GM19467 (cell line): Measurements from ENCODE around the gene NSD2.

Experiments used
- ATAC-seq: cut with Tn5 transposase; IDR thresholded peaks from one replicate; pipeline ENCODE4 v1.9.1; 2021; ENCODE audit warnings: mild to moderate bottlenecking, moderate library complexity; ENCODE audit not compliant: unreplicated experiment

Gene NSD2

DNA sequence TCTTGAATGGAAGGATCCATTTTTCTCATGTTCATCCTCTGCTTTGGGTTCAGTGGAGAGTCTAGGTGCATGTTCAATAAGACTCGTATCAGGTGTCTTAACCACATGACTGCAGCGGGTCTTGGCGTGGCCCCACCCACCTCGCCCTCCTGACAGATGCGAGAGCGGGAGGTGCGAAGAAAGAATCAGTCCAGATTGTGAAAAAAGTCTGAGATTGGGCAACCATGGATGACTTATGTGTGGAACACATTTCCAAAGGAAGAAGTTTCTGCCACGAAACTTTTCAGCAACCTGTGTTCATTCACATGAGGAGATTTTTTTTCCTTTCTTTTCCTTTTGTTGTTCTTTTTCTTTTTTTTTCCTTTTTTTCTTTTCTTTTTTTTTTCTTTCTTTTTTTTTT is 66.8 kb downstream of the NSD2 start:
- no peak for ATAC-seq

DNA sequence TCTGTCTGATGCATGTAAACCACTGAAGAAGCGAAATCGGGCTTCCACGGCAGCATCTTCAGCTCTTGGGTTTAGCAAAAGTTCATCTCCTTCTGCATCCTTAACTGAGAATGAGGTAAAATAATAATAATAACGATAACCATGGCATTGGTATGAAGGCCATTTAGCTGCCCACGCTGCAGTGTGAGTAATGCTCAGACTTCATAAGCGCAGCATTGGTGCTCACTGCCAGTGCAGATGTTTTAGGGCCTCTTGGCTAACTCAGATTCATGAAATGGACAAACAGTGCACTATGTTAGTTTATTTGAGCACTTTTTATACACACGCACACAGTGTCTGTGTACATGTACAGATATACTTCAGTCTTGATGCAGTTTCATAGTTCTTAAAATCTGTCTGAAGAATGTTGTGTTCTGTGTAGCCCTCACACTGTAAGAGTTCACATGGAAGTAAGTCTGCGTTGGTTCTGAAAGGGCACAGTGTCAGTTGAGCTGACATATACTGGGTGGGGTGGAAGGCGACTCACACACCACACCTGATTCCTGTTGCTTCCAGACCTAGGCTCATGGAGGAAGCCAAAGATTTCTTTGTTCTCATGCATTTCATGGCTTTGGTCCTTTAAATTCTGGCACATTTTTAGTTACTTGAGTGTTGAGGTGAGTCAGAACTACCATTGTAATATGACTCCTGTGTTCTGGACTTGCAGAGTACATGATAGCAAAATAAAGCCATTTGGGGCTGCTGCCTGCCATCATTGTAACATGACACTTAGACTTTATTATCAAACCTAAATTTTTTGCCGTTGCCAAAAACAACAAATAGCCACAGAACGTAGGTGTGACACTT is 68.7 kb downstream of the NSD2 start:
- ATAC-seq = no peak

DNA sequence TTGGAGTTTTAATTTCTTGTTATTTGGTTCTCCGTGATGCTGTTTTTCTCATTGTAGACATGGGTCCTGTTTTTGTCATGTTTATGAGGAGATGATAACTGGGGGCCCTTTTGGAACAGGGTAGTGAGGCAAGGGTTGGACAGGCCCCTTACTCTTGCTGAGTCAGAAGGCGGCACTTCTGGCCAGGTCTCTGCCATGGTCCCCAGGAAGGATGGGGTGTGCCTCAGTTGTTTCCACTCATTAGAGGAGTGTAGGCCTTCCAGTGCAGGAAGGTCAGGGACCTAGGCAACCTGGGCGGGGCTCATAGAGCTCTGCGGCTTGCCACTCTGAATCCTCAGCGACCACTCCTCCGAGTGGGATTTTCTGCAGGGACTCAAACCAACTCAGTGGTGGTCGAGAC is 69.4 kb downstream of the NSD2 start:
- no peak for ATAC-seq

DNA sequence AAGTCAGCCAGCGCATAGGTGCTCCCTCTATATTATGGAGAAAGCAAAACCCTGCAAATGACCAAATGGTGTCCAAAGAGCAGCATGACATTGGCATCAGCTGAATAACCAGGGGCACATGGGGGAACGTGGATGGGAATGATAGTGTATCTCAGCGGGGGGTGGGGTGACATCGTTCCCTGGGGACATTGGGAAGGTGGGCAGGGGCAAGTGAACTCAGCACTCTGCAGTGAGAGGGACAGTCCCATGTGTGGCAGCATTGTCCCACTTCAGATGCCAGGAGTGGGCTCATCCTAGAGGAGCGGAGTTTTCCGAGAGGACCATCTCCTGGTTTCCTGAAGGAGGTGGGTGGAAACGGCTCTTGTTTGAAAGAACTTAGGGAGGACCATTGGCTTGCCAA is 72.7 kb downstream of the NSD2 start:
- ATAC-seq = no peak

DNA sequence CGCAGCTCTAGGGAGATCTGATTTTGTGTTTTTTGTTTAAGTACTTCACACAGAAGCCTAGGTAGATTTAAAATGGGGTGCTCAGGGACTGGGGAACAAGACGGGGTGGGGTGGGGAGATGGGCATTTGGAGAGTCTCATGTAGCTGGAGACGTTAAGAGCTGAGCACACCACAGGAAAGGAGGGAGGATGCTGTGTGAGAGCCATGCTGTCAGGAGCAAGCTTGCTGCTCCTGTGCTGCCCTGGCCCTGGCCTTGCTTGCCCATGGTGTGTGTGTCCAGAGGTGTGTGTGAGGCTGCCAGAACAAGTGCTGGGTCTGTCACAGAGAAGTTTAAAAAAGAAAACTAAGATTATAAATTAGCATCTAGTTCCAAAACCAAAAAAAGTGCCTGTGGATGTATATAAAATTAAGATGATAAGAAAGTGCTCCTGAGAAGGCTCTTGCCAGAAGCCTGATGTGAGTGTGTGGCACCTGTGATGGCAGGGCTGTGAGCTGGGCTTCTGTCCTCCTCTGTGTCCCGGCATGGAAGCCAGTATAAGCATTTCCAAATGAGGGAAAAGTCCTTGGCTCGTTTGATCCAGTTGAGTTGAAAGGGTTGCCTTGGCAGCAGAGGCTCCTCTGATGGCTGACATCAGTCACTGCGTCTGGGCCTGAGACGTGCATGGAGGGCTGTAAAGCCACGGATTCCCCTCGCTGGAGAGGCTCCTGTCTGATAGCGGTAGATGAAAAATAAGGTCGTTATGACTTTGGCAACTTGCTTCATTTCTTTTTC is 74.1 kb downstream of the NSD2 start:
- ATAC-seq = no peak

DNA sequence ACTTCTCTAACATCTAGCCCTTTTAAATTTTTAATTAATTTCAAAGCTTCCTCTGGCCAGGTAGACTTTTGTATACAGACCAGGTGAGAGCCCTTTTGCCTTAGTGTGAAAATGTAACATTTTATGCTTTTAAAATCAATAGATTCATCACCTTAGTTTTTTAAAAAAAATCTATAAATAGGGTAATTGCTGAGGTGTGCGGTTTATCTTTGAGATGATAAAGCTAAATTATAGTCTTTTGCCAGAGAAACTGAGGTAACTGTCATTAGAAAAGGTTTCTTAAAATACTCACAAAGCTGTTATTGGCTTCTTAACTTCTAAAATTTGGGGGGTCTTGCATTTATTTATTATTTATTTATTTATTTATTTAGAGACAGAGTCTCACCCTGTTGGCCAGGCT is 74.7 kb downstream of the NSD2 start:
- ATAC-seq = no peak

DNA sequence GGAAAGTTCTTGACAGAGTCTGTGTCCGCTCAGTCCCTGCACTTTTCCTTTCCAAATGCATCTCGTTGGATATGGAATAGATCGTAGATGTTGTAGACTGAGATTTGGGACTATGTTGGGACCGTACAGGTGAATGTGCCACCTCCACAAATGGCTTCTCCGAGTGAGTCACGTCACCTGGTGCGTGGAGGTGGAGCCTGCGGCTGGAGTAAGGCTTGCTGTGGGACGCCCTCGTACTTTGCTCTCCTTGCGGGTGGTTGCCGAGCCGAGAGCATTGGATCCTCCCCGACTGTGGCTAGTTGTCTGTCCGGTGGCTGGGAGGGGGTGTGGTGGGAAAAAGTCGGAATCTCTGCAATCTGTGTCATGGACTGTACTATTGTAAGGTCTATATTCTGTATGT is 77.0 kb downstream of the NSD2 start:
- no peak for ATAC-seq

DNA sequence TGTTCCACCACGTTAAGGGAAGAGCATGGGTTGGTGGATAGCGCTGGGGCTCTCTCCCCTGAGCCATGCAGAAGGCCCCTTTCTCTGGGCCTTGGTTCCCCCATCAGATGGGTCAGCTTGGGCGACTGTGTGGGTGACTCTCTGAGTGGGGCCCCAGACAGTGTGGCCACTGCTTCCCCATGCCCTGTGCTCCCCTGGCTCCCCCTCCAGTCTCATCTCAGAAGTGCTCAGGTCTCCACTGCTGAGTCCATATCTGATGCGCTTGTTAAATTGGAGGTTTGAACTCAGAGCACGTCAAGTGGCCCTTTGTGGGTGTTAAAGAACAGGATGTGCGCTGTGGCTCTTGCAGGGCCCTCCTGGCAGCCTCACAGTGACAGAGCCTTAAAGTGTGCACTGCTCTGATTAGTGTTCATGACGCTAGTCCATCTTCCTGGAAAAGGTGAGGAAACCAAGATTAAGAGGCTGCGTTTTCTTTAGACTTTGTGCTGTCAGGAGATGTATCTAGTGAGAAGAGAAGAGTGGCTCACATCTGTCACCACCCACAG is 77.8 kb downstream of the NSD2 start:
- no peak for ATAC-seq

DNA sequence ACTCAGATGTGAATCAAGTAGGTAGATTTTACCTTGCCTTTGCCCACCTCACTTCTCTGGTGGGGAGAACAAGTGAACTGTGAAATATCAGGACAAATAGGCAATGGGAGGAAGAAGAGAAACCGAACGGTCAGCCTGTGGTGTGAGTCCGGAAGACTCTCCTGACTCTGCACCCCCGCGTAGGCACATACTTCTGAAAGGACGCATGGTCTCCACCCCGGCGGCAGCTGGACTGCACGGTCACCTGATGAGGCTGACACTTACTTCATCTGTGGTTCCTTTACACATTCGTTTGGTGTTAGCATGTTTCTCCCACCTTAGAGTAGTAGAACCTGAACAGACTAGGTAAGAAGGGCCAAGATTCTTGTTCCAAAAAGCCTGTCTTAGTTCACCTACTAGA is 79.2 kb downstream of the NSD2 start:
- ATAC-seq = no peak

DNA sequence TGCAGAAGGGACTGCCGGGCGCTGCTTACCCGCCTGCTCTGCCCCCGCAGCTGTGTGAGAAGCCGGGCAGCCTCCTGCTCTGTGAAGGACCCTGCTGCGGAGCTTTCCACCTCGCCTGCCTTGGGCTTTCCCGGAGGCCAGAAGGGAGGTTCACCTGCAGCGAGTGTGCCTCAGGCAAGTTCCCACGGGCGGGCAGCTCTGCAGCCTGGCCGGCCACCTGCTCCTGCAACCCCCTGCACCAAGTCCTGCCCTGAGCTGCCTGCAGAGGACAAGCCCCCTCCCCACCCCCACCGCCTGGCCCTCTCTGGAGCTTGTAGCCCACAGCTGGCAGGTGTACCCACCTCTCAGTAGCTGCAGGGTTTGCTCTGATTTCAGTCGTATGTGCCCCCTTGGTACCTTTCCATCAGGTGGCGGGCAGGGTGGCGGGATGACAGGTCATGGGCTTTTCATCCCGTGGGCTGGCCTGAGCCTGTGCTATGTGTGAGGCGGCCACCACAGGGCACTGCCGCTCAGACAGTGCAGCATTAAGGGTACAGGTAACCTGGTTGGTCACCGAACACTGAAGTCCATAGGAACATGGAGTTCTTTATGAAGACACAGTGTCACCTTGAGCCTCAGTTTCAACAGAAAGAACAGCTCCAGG is 81.0 kb downstream of the NSD2 start:
- no peak for ATAC-seq

DNA sequence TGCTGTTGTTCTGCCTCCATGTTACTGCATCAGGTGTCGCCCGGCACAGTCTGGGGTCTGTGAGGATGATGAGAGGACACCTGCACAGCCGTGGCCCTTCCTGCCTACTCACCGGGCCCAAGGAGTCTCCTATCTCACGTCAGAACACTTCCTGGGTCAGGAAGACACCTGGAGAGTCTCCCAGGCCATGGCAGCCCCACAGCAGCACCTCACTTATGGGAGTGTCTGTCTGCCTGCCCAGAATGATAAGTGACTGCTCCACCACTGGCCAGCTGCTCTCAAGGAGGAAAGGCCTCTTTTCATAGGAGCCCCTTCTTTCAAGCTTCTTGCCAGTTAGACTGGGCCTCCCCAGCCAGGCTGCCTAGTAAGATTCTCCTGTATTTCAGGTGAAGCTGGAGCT is 81.5 kb downstream of the NSD2 start:
- no peak for ATAC-seq

DNA sequence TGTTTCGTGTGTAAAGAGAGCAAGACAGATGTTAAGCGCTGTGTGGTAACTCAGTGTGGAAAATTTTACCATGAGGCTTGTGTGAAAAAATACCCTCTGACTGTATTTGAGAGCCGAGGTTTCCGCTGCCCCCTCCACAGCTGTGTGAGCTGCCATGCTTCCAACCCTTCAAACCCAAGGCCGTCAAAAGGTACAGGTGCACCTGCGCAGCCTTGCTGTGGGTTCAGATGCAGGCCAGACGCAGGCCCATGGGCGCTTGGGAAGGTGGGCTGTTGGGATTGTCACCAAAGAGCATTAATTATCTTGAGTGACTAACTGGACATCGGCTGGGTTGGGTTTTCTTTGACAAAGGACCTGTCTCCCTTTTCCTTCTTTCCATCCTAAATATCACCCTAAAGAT is 82.1 kb downstream of the NSD2 start:
- ATAC-seq = no peak

DNA sequence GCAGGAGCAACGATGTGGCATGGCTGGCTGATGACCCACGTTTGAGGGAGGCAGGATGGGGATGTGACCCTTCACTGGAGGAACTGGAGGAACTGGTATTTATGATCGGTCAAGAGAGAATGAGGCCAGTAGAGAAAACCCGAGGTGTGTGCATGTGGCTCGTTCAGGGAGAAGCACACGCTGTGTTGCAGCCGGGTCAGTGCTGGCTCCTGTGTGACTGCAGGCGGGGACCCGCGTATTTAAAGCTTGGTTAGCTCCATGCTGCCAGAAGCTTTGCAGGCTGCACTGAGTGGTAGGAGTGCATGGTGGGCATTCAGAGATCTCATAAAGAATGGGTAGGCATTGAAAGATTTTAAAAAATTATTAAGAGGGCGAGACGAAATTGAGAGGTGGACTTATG is 85.4 kb downstream of the NSD2 start:
- ATAC-seq = no peak

DNA sequence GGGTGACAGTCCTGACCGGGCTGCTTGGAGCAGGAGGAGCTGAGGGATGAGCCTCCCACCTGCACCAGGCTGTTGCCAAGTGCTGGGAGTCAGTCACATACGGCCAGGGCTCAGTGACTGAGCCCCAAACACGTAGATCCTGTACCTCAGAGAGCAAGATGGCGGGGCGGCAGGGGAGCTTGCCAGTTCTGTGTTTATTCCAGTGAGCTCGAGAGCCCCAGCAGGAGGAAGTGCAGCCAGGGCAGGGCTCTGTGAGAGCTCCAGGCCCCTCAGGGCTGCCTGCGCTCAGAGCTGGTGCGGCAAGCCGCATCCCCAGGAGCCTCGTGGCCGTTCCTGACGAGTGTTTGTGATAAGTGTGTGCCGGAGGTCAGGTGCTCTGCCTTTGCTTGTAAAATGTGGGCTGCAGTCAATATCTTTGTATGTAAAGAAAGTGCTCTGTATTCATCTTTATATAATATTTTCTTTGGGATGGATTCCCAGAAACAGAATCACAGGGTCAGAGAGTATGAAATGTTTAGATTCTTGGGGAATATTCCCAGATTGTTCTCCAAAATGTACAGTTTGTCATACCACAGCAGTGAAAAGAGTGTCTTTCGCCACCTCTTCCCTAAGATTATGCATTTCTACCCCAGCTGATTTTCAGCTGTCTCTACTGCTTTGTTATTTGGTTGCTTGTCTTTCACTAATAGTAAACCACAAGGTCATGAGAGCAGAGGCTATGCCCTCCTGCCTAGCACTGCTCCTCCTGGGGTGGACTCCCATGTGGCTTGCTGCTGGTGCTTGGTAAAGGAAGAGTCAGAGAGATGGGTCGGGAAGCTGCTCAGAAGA is 87.3 kb downstream of the NSD2 start:
- no peak for ATAC-seq

DNA sequence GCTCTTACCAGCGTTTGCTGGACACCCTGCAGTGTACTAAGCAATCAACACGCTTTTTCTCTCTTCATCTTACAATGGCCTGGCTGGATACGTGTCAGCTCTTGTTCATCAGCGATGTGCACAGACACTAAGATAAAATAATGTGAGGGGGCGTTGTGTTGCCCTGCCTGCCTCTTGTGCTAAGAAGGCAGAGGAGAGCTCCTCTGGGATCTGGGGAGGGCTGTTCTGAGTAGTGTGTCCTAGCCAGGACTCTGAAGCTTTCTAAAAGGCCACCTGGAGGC is 87.9 kb downstream of the NSD2 start:
- ATAC-seq = no peak

DNA sequence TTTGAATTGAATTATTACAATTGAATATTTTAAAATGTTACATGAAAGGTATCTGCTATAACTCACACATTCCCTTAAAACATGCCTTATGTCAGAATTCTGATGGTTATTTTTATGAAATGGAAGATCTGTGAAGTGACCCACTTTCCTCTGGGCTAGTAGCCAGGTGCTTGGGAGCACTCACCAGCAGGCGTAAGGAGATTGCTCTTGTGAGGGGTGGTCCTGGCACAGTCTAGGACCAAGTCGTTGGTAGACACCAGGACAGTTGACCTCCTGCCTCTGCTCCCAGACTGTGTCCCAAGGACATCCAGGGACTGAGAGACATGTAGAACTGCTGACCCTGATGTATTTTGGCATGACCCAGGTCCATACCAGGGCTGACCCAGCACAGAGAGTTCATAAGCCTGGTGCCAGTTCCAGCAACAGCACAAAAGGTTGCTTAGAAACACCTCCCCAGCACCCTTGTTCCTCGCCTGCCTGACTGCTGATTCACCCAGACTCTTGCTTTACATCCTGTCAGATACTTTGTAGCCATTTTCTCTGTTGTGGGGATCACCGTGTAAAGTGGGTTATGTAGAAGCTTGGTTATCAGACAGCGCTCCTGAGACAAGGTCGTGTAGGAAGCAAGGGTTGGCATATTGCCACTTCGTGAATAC is 89.1 kb downstream of the NSD2 start:
- ATAC-seq = no peak

DNA sequence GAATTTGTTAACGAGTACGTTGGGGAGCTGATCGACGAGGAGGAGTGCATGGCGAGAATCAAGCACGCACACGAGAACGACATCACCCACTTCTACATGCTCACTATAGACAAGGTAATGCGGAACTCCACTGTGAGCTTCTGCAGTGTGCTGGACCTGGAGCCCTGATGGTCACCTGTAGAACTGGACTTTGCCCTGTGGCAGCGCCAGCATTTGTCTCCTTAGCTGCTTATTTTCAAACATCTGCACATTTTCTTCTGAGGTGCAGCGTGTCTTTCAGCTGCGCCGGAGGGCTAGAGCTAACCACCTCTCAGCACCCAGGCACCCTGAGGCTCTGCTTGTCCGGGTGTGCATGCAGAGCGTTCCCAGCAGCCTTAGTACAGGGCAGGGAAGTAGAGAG is 89.8 kb downstream of the NSD2 start:
- ATAC-seq = no peak

DNA sequence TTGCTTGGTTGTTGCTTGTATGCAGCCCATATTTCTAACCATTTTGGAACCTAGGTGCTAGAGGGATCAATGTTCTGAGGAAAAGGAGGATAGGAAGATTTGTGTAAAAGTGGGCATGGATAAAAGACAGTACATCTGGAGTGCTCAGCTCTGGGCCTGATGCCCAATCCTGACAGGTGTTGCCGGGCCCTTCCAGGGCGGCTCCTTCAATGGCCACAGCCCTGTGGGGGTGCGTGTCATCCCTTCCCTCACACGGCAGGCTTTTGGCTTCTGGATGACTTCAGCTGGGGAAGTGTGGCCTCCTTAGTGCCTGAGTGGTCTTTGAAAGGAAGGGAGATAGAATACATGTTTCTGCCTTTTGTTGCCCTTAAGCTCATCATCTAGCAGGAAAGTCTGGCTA is 90.4 kb downstream of the NSD2 start:
- ATAC-seq = no peak

DNA sequence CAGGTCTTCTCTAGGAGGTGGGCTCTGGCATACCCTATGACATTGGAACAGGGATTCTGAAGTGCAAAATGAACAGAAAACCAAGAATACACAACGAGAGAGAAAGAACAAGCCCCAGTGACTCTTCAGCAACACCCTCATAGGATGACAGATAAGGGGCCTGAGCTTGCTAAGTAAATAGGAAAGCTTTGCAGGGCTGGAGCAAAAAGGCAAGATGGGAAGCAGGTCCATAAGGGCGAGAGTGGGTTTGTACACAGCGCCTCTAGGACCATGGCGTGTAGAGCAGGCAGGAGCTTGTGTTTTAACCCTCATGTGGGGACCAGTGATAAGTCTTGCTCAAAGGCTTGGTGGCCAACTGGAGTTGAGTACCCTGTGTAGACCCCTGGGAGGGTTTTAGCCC is 91.8 kb downstream of the NSD2 start:
- no peak for ATAC-seq

DNA sequence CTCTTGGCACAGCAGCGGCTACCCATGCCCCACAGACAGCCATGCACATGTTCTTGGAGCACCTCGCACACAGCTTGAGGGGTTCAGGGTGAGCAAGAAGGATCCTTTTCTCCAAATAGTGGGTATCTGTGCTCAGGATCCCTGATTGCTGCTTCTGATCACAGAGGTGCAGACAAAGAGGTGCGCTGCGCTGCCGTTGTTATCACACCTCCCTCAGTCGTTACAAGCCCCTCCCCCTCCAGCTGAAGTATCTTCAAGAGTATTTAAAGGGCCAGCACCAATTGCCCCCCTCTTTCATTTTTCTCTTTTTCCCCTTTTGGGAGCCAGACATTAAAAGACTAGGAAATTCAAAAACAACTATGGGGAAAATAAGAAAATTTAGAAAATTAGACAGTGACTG is 93.2 kb downstream of the NSD2 start:
- no peak for ATAC-seq

DNA sequence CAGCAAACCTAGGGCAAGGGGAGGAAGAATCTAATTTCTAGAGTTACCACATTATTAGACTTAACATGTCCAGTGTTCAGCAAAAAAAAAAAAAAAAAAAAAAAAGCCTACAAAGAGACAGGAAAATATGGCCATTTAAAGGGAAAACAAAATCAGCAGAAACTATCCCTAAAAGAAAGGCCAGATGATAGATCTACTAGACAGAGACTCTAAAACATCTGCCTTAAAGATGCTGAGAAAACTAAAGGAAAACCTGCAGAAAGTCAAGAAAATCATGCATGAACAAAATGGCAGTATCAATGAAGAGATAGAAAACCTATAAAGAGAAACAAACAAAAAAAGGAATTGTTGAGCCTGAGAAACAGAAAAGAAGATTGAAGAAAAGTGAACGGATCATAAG is 93.8 kb downstream of the NSD2 start:
- no peak for ATAC-seq
